Gastroesophageal sphincter (tissue), 4 donors: ENCODE measurements around the gene CPNE4. TPM values are rescaled to one million over a fixed set of nuclear protein-coding genes. Genes with fewer than 3 reads are reported as not detected.

Experiments
- ATAC-seq: fragments of 150-250 bp; one replicate; pipeline ENCODE4 v1.9.1; 2016; ENCODE audit warnings: mild to moderate bottlenecking, moderate library complexity
- H3K27ac ChIP-seq, 4 donors: fragments of 200-600 bp; sonication (generic) in 3 of 4; 1 replicate in 3 of 4; 2 replicates in 1 of 4; pipeline ENCODE4 v1.5.1; 2016 to 2019
- H3K27me3 ChIP-seq: fragments of 200-600 bp; sonication (generic); one replicate; pipeline ENCODE4 v1.5.1; 2019
- H3K36me3 ChIP-seq, 2 donors: fragments of 200-600 bp; sonication (generic); one replicate each; pipeline ENCODE4 v1.5.1; 2019; ENCODE audit warnings: control low read depth in 1 of 2
- H3K4me1 ChIP-seq, 3 donors: fragments of 200-600 bp; sonication (generic); 1 replicate in 2 of 3; 2 replicates in 1 of 3; pipeline ENCODE4 v1.5.1; 2016 to 2019; ENCODE audit warnings: control low read depth in 2 of 3
- H3K4me3 ChIP-seq, 2 donors: fragments of 200-600 bp; sonication (generic); one replicate each; pipeline ENCODE4 v1.5.1; 2019; ENCODE audit warnings: mild to moderate bottlenecking in 1 of 2, moderate library complexity in 1 of 2
- H3K9me3 ChIP-seq, 3 donors: fragments of 200-600 bp; sonication (generic); one replicate each; pipeline ENCODE4 v1.5.1; 2017 to 2019; ENCODE audit warnings: control low read depth in 2 of 3
- CTCF ChIP-seq, 4 experiments: fragments of 200-600 bp in 2 of 4; fragments of 450-650 bp in 2 of 4; sonication (generic) in 1 of 4; IDR thresholded peaks; one replicate each; pipeline ENCODE4 v1.5.1; 2017 to 2019; ENCODE audit warnings: antibody characterized with exemption in 4 of 4, mild to moderate bottlenecking in 2 of 4, moderate library complexity in 2 of 4
- EP300 ChIP-seq: sonication (generic); formaldehyde crosslinking; IDR thresholded peaks from one replicate; pipeline ENCODE4 v1.6.1; 2017; ENCODE audit warnings: antibody characterized with exemption, mild to moderate bottlenecking
- POLR2A ChIP-seq, 2 donors: fragments of 450-650 bp; IDR thresholded peaks; one replicate each; pipeline ENCODE4 v1.6.1; 2017; ENCODE audit warnings: antibody characterized with exemption in 2 of 2, mild to moderate bottlenecking in 2 of 2, moderate library complexity in 1 of 2
- POLR2AphosphoS5 ChIP-seq: sonication (generic); formaldehyde crosslinking; IDR thresholded peaks from one replicate; pipeline ENCODE4 v1.6.1; 2017; ENCODE audit warnings: antibody characterized with exemption
- WGBS, 2 donors: methylation state at CpG; one replicate each; pipeline ENCODE4 v1.1.5; 2018; ENCODE audit warnings: low coverage in 1 of 2; 5-methylcytosine and 5-hydroxymethylcytosine counted together
- total RNA-seq, 4 donors: library from RNA; depleted of rRNA; stranded (reverse); fragments of >200 nt; gene quantifications; one replicate each; pipeline ENCODE4 v1.1.0, GENCODE V29; 2016

Gene CPNE4
- total RNA-seq, 4 donors from 2014 or later: not detected

- TF ChIP-seq POLR2AphosphoS5 (no peak), EP300 (no peak), POLR2A (IDR thresholded peaks at IDR 0.05) (no peak), CTCF (IDR thresholded peaks at IDR 0.05) (no peak)
- no peaks in the 10 kb centered on the region for H3K27me3 ChIP-seq
- H3K4me3 ChIP-seq: no peak overlapping the region
- no peak for ATAC-seq
- 91 to 93% methylated on average over 2 of the region's 2 CpGs for WGBS, 2 donors
- no peaks in the 10 kb centered on the region for H3K9me3 ChIP-seq
- H3K36me3 ChIP-seq: no peaks in the 10 kb centered on the region
- peak overlapping the region in 1 of 4 donors; percentile 28 for H3K27ac ChIP-seq
- peaks cover 0 to 20% (median 6%) of the 10 kb centered on the region in 3 donors for H3K4me1 ChIP-seq
These were observed 490.3 kb downstream of the CPNE4 start for GRCh38 chr3:131544557-131544956.

GRCh38 chr3:131543714-131544113 lies 491.1 kb downstream of the CPNE4 start:
- Histone ChIP-seq H3K27ac (no peak overlapping the region), H3K9me3 (no peaks in the 10 kb centered on the region), H3K27me3 (no peaks in the 10 kb centered on the region), H3K4me3 (no peak overlapping the region), H3K36me3 (no peaks in the 10 kb centered on the region), H3K4me1 (peaks cover 0 to 20% (median 6%) of the 10 kb centered on the region in 3 donors)
- ATAC-seq: peak; percentile 75
- peak; percentile 90 for TF ChIP-seq POLR2AphosphoS5
- TF ChIP-seq POLR2A (IDR thresholded peaks at IDR 0.05): no peak

- no peaks in the 10 kb centered on the region for H3K36me3 ChIP-seq
- WGBS, 2 donors: 100% methylated on average over 1 of the region's 1 CpG
- H3K9me3 ChIP-seq: no peaks in the 10 kb centered on the region
- H3K27me3 ChIP-seq: no peaks in the 10 kb centered on the region
- TF ChIP-seq POLR2A (IDR thresholded peaks at IDR 0.05): no peak
- TF ChIP-seq POLR2AphosphoS5: no peak
- TF ChIP-seq CTCF (IDR thresholded peaks at IDR 0.05): no peak
- no peak for TF ChIP-seq EP300
- no peak overlapping the region for H3K27ac ChIP-seq
- no peak for ATAC-seq
- peaks cover 0 to 20% (median 6%) of the 10 kb centered on the region in 3 donors for H3K4me1 ChIP-seq
- H3K4me3 ChIP-seq: no peak overlapping the region
These were observed 493.5 kb downstream of the CPNE4 start for GRCh38 chr3:131541288-131541687.

GRCh38 chr3:131540821-131541220 lies 494.0 kb downstream of the CPNE4 start:
- no peak for ATAC-seq
- Histone ChIP-seq H3K9me3 (no peaks in the 10 kb centered on the region), H3K36me3 (no peaks in the 10 kb centered on the region), H3K4me1 (peaks cover 0 to 20% (median 6%) of the 10 kb centered on the region in 3 donors), H3K27ac (peak overlapping the region in 1 of 4 donors; percentile 29), H3K27me3 (no peaks in the 10 kb centered on the region), H3K4me3 (no peak overlapping the region)
- 60 to 75% methylated on average over 1 to 2 of the region's 2 CpGs for WGBS, 2 donors
- TF ChIP-seq POLR2AphosphoS5 (no peak), EP300 (no peak), CTCF (IDR thresholded peaks at IDR 0.05) (no peak), POLR2A (IDR thresholded peaks at IDR 0.05) (no peak)

- Histone ChIP-seq H3K4me3 (no peak overlapping the region), H3K36me3 (no peaks in the 10 kb centered on the region), H3K9me3 (no peaks in the 10 kb centered on the region), H3K27ac (peak overlapping the region in 1 of 4 donors; percentile 29), H3K4me1 (peaks cover 0 to 20% (median 6%) of the 10 kb centered on the region in 3 donors), H3K27me3 (no peaks in the 10 kb centered on the region)
- no peak for ATAC-seq
- TF ChIP-seq POLR2A (IDR thresholded peaks at IDR 0.05) (no peak), EP300 (no peak), CTCF (IDR thresholded peaks at IDR 0.05) (no peak), POLR2AphosphoS5 (no peak)
These were observed 494.7 kb downstream of the CPNE4 start for GRCh38 chr3:131540143-131540542.
